GM19324 (cell line): ENCODE measurements around the gene BSN.
"Not testable (repeated sequence)": the region's sequence is repeated elsewhere in the genome, so short reads cannot be mapped to it uniquely, and the experiment has no call there.

Experiments
- ATAC-seq: cut with Tn5 transposase; IDR thresholded peaks from one replicate; pipeline ENCODE4 v1.9.1; 2021; ENCODE audit warnings: mild to moderate bottlenecking, moderate library complexity; ENCODE audit not compliant: unreplicated experiment, low FRiP score

Gene BSN

DNA sequence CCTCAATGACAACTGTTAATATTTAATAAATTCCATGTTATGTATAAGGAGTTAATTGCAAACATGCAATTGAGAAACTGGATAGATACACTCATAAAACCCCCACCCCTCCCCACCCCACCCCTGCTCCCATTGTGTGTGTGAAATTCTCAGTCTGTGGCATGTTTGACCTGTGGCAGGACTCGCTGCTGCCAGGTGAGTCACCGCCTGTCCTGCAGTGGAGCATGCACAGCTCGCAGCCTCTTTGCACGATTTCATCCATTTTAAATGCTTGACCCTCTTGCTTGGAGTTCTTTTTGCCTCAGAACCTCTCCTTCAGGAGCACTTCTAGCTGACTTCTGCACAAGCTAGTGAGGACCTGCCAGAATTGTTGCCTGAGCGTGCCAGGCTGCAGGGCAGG is 114.6 kb downstream of the BSN start:
- ATAC-seq = no peak

DNA sequence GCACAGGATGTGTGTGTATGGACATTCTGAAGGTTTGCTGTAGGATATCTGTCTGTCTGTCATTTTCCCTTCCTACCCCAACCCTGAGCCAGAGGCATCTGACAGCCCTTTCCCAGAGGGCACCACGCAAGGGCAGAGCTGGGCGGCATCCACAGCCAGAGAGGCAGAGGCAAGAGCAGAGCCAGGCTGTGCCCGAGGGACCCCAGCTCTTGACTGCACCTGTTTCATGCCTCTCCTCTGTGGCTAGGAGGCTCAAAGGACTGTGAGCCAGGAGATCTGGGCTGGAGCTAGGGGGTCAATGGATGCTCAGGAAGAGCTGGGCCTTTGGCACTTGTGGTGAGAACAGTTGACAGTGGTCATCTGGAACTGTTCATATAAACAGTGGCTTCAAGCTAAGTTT is 115.1 kb downstream of the BSN start:
- ATAC-seq = no peak

DNA sequence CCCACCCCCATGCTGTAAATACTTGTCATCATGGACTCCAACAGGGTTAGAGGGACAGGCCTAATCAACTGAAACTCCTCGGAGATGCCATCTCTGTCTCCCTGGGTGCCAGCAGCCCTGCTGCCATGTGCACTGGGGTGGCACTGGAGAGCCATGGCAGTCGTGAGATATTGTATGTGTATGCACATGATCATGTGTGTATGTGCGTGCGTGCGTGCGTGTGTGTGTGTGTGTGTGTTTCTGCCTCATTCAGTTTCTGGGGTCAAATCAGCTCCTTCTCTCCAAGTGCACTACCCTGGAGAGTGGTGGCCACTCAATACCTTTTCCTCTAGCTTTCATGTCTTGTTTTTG is 116.6 kb downstream of the BSN start:
- ATAC-seq = no peak

DNA sequence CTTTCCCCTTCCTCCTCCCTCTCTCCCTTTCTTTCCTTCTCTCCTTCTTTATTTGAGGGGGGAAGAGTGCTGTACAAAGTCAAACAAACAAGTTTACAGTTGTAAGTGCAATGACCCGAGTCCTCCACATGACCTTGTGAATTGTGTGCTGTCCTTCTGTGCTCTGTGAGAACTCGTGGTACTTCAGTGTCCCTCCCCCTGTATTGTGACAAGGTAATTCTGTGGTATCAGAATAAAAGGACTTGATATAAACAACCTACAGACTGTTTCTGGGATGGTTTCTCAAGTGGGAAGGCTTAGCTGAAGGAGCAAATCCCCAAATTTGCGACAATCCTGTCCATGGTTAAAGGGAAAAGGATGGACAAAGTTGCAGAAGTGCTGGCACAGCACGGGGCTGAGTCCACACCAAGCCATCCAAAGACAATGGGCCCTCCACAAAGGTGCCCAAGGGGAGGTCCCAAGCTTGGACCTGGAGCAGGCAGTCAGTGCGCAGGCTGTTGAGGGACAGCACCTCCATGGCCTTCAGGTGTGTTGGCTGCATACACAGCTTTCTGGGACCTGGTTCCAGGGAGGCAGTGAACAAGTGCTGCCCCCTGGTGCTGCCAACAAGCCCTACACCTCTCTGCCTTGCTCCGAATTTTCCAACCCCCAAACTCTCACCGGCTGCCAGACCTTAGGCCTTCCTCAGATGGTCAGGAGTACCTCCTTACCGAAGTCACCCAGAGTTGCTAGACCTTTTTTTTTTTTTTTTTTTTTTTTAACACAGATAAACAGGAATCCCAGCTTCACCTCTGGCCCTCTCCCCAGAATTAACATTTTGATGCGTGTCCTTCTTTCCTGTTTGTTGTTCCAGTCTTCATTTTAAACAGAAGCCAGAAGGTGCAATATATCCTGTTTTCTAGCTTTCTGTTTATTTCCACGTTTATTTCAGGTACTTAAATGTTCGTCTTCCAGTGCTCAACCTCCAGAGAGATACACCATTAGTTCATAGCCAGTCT is 117.3 kb downstream of the BSN start:
- ATAC-seq = no peak

DNA sequence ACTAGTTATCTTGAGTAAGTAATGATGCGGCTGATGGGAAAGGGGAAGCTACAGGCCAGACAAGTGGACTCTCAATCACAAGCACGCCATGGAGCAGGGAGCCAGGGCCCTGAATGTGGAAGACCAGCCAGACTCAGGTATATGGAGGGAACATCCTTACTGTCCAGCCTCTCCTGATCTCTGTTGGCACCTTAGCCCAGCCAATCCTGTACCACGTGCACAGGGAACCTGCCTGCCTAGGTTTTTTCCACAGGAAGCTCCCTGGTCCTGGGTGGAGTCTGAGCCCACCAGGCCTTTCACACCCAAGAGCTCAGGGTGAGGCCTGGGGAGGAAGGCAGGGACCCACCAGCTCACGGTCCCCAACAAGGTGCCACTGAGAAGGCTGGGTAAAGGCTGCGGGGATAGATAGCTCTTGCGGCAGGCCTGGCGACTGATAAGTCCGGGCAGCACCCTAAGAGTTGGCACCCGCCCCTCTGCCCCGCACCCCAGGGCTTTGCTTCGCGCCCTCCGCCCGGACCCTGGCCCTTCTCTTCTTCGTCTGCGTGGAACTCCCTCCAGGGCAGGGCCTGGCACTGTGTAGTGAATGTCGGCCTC is 118.9 kb downstream of the BSN start:
- ATAC-seq = no peak

DNA sequence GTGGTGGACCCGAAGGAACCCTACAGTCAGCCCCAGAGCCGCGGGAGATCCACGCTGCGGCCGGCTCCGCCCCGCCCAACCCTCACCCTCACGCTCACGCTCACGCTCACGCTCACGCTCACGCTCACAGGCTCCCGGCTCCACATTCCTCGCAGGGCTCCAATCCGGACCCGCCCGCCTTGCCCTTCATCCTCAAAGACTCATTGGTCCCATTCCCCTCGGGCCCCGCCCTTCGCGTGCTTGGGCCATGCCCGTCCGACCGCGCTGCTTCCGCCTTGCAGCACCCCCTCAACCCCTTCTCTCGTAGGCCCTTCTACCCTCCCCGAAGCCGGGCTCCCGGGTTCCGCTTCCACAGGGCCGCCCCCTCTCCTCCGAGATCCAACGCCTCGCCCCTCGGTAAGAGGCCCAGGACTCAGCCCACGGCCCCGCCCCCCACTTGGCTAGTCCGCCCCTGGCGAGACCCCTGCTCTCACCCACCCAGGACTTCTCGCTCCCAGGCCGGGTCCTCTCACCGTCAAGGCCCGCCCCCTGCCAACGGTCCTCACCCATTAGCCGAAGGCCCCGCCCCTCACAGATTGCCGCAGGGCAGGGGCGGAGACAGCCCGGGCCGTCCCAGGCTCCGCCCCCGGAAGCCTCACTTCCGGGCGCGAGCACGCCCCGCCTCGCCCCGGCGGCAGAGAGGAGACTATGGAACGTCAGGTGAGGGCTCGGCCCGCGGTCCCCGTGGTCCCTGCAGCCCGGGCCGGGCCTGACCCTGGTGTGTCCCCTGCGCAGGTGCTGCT is 119.6 kb downstream of the BSN start, which contains the start of gene APEH:
TSS of gene APEH (plus strand) at position 637 of the 782 bp plus-strand sequence. CDS start at position 688, 51 bp downstream.
- ATAC-seq = peak; percentile 83

DNA sequence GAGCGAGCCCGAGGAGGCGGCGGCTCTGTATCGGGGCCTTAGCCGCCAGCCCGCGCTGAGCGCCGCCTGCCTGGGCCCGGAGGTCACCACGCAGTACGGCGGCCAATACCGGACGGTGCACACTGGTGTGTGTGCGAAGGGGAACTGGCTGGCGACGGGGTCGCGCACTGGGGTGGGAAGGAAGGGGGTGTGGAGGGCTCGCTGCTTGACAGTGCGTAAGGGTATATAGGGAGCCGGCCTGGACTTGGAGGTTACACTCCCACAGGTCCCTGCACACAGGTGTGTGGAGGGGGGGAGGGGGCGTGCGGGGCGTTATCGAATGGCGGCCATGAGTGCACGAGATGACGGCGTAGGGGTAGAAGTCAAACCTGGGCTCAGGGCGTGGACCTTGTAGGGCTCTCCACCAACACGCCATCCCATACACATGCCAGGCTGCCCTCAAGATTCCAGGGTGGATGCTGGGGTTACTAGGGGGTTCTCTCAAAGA is 120.3 kb downstream of the BSN start:
- peak; percentile 1 for ATAC-seq

DNA sequence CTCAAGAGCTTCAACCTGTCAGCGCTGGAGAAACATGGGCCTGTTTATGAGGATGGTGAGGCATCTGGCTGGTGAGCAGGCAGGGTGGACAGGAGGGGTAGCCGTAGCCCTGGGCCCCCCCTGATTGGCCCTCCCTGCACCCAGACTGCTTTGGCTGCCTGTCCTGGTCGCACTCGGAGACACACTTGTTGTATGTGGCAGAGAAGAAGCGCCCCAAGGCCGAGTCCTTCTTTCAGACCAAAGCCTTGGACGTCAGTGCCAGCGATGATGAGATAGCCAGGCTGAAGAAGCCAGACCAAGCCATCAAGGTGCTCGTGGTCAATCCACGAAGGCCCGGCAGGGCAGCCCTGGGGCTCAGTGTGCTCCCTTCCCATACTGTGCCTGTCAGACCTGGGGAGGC is 121.6 kb downstream of the BSN start:
- no peak for ATAC-seq

DNA sequence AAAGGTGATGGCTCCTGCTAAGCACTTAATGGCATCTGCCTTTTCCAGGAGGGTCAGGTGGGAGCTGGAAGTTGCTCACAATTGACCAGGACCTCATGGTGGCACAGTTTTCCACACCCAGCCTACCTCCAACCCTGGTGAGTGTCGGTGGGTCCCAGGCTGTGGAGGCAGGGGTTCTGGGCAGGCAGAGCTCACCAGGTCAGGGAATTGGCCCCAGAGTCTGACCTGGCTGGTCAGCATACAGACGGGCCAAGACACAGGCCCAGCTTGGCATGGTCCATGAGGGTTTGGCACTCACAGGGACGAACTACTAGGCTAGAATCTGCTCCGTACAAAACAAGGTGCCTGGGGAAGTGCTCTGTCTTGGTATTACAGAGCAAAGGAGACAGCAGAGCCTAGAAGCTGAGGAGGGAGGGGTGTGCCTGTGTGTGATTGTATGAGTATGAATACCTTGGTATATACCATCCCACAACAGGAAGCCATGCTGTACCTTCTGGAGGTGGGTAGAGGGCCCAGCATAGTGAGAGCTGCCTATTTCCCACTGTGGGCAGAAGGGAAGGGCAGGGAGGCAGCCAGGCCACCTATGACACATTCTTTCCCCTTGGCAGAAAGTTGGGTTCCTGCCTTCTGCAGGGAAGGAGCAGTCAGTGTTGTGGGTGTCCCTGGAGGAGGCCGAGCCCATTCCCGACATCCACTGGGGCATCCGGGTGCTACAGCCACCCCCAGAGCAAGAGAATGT is 126.4 kb downstream of the BSN start:
- ATAC-seq = no peak

DNA sequence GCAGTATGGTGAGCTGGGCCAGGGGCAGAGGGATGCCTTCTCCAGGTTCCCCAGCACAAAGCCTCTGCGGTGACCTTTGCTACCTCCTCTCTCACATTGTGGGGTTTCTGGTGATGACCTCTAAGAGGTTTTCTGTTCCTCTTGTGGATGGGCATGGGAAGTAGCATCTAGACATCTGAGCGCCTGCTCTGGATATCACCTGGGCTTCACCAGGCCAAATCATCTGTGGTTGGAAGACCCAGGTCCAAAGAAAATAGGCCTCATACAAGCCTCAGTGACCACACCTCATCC is 126.9 kb downstream of the BSN start:
- ATAC-seq = no peak

DNA sequence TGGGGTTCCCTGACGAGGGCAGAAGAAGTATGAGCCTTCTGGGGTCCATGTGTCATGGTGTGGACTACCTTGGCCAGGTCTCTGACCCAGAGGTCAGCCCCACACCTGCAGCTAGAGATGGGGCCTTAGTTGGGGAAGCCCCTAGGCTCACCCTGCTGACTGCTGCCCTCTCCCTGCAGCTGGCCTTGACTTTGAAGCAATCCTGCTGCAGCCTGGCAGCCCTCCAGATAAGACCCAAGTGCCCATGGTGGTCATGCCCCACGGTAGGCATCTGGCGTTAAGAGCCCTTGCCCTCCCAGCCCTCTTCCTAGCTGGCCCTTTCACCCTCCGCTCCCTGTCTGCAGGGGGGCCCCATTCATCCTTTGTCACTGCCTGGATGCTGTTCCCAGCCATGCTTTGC is 127.3 kb downstream of the BSN start:
- ATAC-seq = no peak

DNA sequence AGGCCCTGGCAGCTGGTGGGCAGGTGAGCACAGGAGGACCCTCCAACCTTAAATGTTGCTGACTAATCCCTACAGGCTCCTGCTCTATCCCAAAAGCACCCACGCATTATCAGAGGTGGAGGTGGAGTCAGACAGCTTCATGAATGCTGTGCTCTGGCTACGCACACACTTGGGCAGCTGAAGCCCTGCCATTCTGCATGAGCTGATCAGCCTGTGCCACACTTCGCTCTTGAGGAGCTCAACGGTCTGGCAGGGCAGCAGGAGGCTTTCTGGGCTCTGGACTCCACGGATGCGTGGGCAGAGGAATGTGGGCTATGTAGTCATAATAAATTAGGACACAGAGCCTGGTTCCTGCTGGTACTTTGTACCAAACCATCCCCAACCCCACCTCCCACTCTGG is 128.9 kb downstream of the BSN start:
- ATAC-seq = no peak

DNA sequence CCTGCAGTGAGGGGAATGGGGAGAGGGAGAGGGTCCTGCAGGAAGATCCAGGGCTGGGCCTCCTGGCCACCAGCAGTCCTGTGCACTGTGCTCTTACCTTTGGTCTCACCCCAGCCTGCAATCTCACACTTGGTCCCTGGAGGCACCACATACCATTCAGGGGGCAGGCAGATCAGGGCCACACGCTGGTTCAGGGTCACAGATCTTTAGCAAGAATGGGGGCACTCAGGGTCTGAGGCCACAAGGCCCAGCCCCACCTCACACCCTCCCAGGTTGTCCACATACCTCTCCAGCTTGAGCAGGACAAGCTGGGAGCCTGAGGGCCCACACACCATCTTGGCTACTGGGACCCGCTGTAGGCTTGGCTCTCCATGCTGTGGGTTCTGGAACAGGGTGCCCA is 130.2 kb downstream of the BSN start:
- ATAC-seq = not testable (repeated sequence)

DNA sequence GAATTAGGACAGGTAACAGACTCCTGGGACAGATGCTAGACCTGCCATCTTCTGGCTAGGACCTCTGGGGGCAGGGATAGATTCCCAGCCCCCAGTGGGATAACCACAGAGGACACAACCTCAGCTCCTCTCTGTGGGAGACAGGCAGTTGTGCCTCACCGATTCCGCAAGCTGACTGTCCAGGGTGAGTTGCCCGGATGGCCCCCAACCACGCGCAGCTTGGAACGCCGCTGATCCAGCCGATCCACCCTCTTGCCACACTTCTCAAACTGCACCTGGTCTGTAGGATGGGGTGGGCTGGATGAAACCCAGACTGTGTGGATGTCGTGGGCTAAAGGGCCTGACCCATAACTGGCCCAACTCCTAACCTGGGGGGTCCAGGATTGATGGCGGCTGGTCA is 130.8 kb downstream of the BSN start:
- not testable (repeated sequence) for ATAC-seq

DNA sequence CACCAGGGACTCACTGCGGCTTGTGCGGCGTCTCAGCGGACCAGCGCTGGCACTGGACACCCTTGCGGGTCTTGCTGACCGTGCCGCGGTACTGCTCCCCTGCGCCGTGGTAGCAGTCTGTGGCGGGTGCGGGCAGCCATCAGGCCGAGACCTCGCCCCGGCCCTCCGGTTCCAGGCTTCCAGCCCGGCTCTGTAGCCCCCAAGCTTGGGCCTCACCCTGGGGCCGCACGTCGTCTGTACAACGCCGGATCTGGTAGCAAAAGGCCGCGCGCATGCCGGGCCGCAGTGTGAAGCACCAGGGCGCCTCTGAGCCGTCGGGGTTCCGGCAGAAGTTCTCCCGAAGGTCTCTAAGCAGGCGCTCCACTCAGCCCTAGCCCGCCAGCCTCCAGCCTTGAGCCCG is 131.6 kb downstream of the BSN start:
- ATAC-seq = not testable (repeated sequence)

DNA sequence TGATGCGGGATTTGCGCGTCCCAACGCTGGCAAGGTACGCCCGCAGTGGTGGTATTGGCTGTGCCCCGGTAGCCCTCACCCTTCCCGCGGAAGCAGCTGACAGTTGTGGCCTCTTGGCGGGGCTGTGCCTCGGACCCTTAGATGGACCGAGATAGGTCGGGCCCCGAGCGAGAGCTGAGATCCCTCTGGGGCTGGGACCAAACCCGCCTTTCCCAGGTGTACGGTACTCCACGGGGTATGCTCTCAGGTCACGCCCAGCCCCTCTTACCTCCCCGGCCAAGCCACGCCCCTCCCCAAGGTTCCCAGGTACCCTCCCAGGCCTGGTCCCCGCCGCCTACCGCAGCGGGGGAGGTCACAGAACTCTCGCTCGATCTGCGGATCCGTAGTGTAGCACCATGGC is 132.1 kb downstream of the BSN start:
- not testable (repeated sequence) for ATAC-seq

DNA sequence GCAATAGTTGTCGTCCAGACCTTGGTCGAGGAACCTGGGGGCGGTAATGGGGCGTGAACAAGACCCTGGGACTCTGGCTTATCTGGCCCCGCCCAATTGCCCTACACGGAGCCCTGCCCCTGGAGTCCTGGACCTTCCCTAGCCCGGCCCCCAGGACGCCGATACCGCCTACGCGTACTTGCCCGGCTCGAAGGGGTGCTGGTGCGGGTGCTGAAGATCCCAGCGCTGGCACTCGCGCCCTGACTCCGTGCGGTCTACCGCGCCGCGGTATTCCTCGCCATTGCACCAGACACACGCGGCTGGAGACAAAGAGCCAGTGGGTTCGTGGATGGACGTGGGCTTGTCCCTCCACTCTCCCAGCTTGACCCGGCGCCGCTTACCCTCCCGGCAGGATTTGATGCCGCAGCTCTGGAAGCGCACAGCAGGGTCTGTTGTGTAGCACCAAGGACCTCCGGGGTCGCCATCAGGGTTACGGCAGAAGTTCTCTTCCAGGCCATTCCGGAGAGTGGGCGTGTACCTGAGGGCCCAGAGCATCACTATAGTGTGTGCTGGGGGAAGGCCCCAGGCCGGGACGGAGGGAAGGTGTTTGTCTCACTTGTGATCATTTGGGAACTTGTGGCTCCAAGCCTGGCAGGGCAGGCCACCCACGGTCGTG is 132.6 kb downstream of the BSN start:
- not testable (repeated sequence) for ATAC-seq

DNA sequence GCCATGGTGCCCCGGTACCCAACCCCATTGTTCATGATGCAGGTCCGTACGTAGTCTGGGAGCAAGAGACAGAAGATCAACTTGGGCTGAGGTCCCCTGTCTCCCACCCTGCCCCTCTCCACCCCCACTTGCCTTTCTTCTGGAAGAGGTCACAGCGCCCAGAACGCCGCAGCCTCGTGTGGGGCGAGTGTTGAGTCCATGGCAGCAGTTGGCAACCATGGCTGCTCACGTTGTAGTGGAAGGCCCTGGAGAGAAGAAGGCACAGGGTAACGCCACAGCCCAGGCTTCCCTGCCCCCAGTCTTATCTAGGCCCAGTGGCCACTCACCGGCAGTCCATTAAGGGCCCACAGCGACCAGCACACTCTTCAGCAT is 133.1 kb downstream of the BSN start:
- ATAC-seq = not testable (repeated sequence)

DNA sequence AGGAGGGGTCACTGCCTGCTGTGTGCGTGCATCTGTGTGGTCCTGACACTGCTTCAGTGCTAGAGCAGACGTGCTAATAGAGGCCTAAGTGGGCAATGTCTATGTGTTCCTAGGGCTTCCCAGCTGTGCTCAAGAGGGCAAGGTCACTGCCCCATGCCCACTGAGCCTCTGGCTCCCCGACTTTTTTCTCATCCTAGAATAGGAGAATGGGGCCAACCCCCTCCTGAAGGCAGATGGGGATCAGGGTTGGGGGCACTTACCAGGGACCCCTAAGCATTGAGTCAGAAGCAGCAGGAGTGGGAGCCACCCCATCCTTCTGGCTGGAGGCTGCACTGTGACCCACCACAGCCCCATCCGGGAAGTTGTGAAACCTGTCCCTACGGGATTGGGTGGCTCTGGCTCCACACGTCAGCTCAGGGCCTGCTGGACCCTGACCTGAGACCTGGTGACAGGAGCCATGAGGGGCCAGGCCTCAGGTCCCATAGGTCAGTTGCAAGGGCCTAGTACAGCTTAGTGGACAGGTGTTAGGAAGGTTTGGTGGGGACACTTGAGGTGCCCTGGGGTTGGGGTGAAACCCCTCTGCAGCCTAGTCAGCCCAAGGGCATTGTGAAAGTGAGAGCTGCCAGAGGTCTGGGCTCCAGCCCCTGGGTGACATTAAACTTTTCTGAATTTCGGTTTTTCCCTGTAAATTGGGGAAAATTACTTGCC is 134.2 kb downstream of the BSN start:
- not testable (repeated sequence) for ATAC-seq
